IMR-90 (cell line): ENCODE results near the gene SH3BP4. TPM values are rescaled to one million over a fixed set of nuclear protein-coding genes. Genes with fewer than 3 reads are reported as not detected.
A peak's percentile ranks its signal among the peaks of the same experiment; 100 is the strongest.

Experiments
- ATAC-seq: fragments of 200-7000 bp; cut with Tn5 transposase; 2 replicates; pipeline ENCODE4 v1.9.1; 2020; ENCODE audit warnings: low read depth, mild to moderate bottlenecking, moderate library complexity
- BruUV-seq: library from RNA; stranded (reverse); fragments of 400-500 nt; replicated peaks from 2 replicates; lab custom pipeline; 2021; lab: Mats Ljungman, UMichigan
- CTCF ChIA-PET: fragments of 300-600 bp; formaldehyde crosslinking; extraction: SDS; loops from one replicate; lab custom pipeline; 2021; ENCODE audit warnings: antibody characterized with exemption; lab: Yijun Ruan, JAX
- POLR2A ChIA-PET: fragments of 300-600 bp; sonication (Branson Sonifier 250); formaldehyde crosslinking; loops from one replicate; lab custom pipeline; 2022; ENCODE audit warnings: antibody characterized with exemption; ENCODE audit not compliant: unreplicated experiment; lab: Charles Lee
- DNase-seq: peaks from one replicate; pipeline ENCODE4 v3.0.0; 2013
- H2AFZ ChIP-seq: replicated peaks from 2 replicates; pipeline ENCODE3; 2013; ENCODE audit warnings: low read length, mild to moderate bottlenecking; ENCODE audit not compliant: poor library complexity
- H2AK5ac ChIP-seq: 2 replicates; pipeline ENCODE4 v1.6.1; 2013; ENCODE audit warnings: low read depth, low read length, inconsistent platforms
- H2AK9ac ChIP-seq: replicated peaks from 2 replicates; pipeline ENCODE3; 2013; ENCODE audit warnings: mild to moderate bottlenecking, low read depth, low read length, moderate library complexity; ENCODE audit not compliant: poor library complexity
- H2BK120ac ChIP-seq: 2 replicates; pipeline ENCODE4 v1.6.1; 2013; ENCODE audit warnings: low read depth, low read length, inconsistent platforms
- H2BK15ac ChIP-seq: 3 replicates; pipeline ENCODE4 v1.6.1; 2013; ENCODE audit warnings: low read depth, low read length, inconsistent platforms
- H2BK20ac ChIP-seq: 2 replicates; pipeline ENCODE4 v1.6.1; 2013; ENCODE audit warnings: low read depth, mild to moderate bottlenecking, inconsistent platforms, low read length, moderate library complexity
- H2BK5ac ChIP-seq: 2 replicates; pipeline ENCODE4 v1.6.1; 2013; ENCODE audit warnings: mild to moderate bottlenecking, low read depth, low read length, inconsistent platforms; ENCODE audit not compliant: poor library complexity, severe bottlenecking
- H3K14ac ChIP-seq: replicated peaks from 2 replicates; pipeline ENCODE4 v1.6.1; 2013; ENCODE audit warnings: low read depth, low read length, inconsistent platforms
- H3K18ac ChIP-seq: 2 replicates; pipeline ENCODE4 v1.6.1; 2013; ENCODE audit warnings: low read depth, low read length, control low read depth
- H3K23ac ChIP-seq: 2 replicates; pipeline ENCODE4 v1.6.1; 2013; ENCODE audit warnings: low read depth, low read length, inconsistent platforms
- H3K27ac ChIP-seq: 2 replicates; pipeline ENCODE4 v1.5.1; 2013; ENCODE audit warnings: mild to moderate bottlenecking, control low read depth, low read length; ENCODE audit not compliant: insufficient read depth
- H3K27me3 ChIP-seq: 2 replicates; pipeline ENCODE4 v1.6.1; 2013; ENCODE audit warnings: low read length; ENCODE audit not compliant: control insufficient read depth, insufficient read depth
- H3K36me3 ChIP-seq: 2 replicates; pipeline ENCODE4 v1.6.1; 2013; ENCODE audit warnings: low read length, mixed read lengths; ENCODE audit not compliant: control insufficient read depth, insufficient read depth
- H3K4ac ChIP-seq: 2 replicates; pipeline ENCODE4 v1.6.1; 2013; ENCODE audit warnings: low read depth, low read length, inconsistent platforms
- H3K4me1 ChIP-seq: 2 replicates; pipeline ENCODE4 v1.6.1; 2013; ENCODE audit warnings: low read length, mixed read lengths; ENCODE audit not compliant: control insufficient read depth, insufficient read depth
- H3K4me2 ChIP-seq: 2 replicates; pipeline ENCODE4 v1.6.1; 2013; ENCODE audit warnings: low read depth, mild to moderate bottlenecking, control low read depth, low read length, moderate library complexity
- H3K4me3 ChIP-seq: 2 replicates; pipeline ENCODE4 v1.5.1; 2013; ENCODE audit warnings: low read depth, mild to moderate bottlenecking, control low read depth, low read length, moderate library complexity; ENCODE audit not compliant: insufficient read depth
- H3K56ac ChIP-seq: 2 replicates; pipeline ENCODE4 v1.6.1; 2013; ENCODE audit warnings: low read length, inconsistent platforms; ENCODE audit not compliant: insufficient read depth; ENCODE audit errors: extremely low read depth
- H3K79me1 ChIP-seq, 2 experiments: 2 replicates each; pipeline ENCODE4 v1.6.1; 2013; ENCODE audit warnings: low read length in 2 of 2, inconsistent platforms in 1 of 2, low read depth in 1 of 2
- H3K9ac ChIP-seq: 2 replicates; pipeline ENCODE4 v1.6.1; 2013; ENCODE audit warnings: low read depth, low read length, control low read depth
- H3K9me1 ChIP-seq: 2 replicates; pipeline ENCODE4 v1.6.1; 2013; ENCODE audit warnings: low read length, inconsistent platforms; ENCODE audit not compliant: insufficient read depth
- H3K9me3 ChIP-seq: 2 replicates; pipeline ENCODE4 v1.6.1; 2013; ENCODE audit warnings: low read length; ENCODE audit not compliant: control insufficient read depth, insufficient read depth
- H4K20me1 ChIP-seq: 2 replicates; pipeline ENCODE4 v1.6.1; 2013; ENCODE audit warnings: low read length, inconsistent platforms; ENCODE audit not compliant: insufficient read depth
- H4K5ac ChIP-seq: 2 replicates; pipeline ENCODE4 v1.6.1; 2013; ENCODE audit warnings: mild to moderate bottlenecking, low read depth, low read length, control low read depth
- H4K8ac ChIP-seq, 2 experiments: 2 replicates each; pipeline ENCODE4 v1.6.1; 2013; ENCODE audit warnings: low read depth in 2 of 2, low read length in 2 of 2, control low read depth in 1 of 2, inconsistent platforms in 1 of 2
- H4K91ac ChIP-seq: 2 replicates; pipeline ENCODE4 v1.6.1; 2013; ENCODE audit warnings: low read depth, low read length, inconsistent platforms; ENCODE audit not compliant: insufficient read depth
- BHLHE40 ChIP-seq: fragments of 150-350 bp; IDR thresholded peaks from 2 replicates; pipeline ENCODE4 v1.6.1; 2016; ENCODE audit warnings: mild to moderate bottlenecking, low read depth, low read length
- CEBPB ChIP-seq: IDR thresholded peaks from 2 replicates; pipeline ENCODE4 v1.6.1; 2012; ENCODE audit warnings: low read depth, low read length, improper control_type of control experiment
- CHD1 ChIP-seq: IDR thresholded peaks from 2 replicates; pipeline ENCODE4 v1.6.1; 2012; ENCODE audit warnings: low read depth, low read length, improper control_type of control experiment
- FOS ChIP-seq: fragments of 150-350 bp; IDR thresholded peaks from 2 replicates; pipeline ENCODE4 v1.6.1; 2016; ENCODE audit warnings: low read depth, low read length
- MAZ ChIP-seq: IDR thresholded peaks from 2 replicates; pipeline ENCODE4 v1.6.1; 2012; ENCODE audit warnings: low read depth, mild to moderate bottlenecking, low read length, improper control_type of control experiment, moderate library complexity, borderline replicate concordance
- RFX5 ChIP-seq: IDR thresholded peaks from 2 replicates; pipeline ENCODE4 v1.8.0; 2012; ENCODE audit warnings: low read depth, mild to moderate bottlenecking, low read length, moderate library complexity
- WGBS, 2 experiments: methylation state at CpG; one replicate each; pipeline versions ENCODE4 v1.1.5 to v1.1.7; 2013; ENCODE audit warnings: missing lambda C conversion rate in 2 of 2; ENCODE audit not compliant: insufficient read length in 1 of 2; ENCODE audit errors: extremely low coverage in 2 of 2; 5-methylcytosine and 5-hydroxymethylcytosine counted together
- dilution Hi-C: fragments of 300-500 bp; cut with HindIII; formaldehyde crosslinking; loops from one replicate; pipeline ENCODE4 v1.14.3; 2018; ENCODE audit warnings: low sequenced_read_pairs; ENCODE audit not compliant: unreplicated experiment
- in situ Hi-C: fragments of 300-500 bp; cut with MboI; formaldehyde crosslinking; loops from 3 replicates; pipeline ENCODE4 v1.14.3; 2019; ENCODE audit warnings: low sequenced_read_pairs, inconsistent platforms, mixed read lengths
- intact Hi-C: fragments of 100-400 bp; cut with micrococcal nuclease; formaldehyde crosslinking; loops from 2 replicates; pipeline ENCODE4 v1.10.0; 2022
- polyA plus RNA-seq, 3 experiments: library from polyadenylated mRNA; depleted of rRNA; stranded (reverse); fragments of >200 nt; gene quantifications; 2 replicates each; pipeline ENCODE4 v1.2.3, GENCODE V29; 2012; ENCODE audit warnings: low replicate concordance in 1 of 3
- total RNA-seq: library from RNA; depleted of rRNA; stranded (reverse); fragments of >200 nt; gene quantifications from 2 replicates; pipeline ENCODE4 v1.2.3, GENCODE V29; 2012

Gene SH3BP4
- total and polyA plus RNA-seq, 2 of the 4 experiments (the other 2 are of a cell fraction) = 104 to 122 TPM

- Histone ChIP-seq H2BK120ac (0 out of 2 replicates have a peak overlapping the region, but pooled peaks have one; percentile 8), H3K27me3 (no peaks in the 10 kb centered on the region), H2BK5ac (no peak overlapping the region), H2AK9ac (no peak overlapping the region), H3K56ac (no peak overlapping the region), H4K5ac (no peak overlapping the region), H3K79me1 (peaks cover 6 to 88% of the 10 kb centered on the region in 2 experiments), H4K91ac (no peak overlapping the region), H4K8ac (0 out of 4 replicates have a peak overlapping the region, but pooled peaks of 1 of the 2 experiments have one; percentile 17), H3K23ac (no peak overlapping the region), H2BK20ac (no peak overlapping the region), H3K27ac (no peak overlapping the region), H2AFZ (no peak overlapping the region), H3K4me3 (no peak overlapping the region), H3K18ac (no peak overlapping the region), H3K9me1 (peaks cover 74% of the 10 kb centered on the region), H4K20me1 (peaks cover 95% of the 10 kb centered on the region), H3K9ac (no peak overlapping the region), H3K36me3 (peaks cover 45% of the 10 kb centered on the region), H3K9me3 (no peaks in the 10 kb centered on the region), H3K4ac (peak overlapping the region; percentile 31; the same call in 1 of the 2 replicates), H2BK15ac (no peak overlapping the region), H3K4me2 (no peak overlapping the region), H3K4me1 (peaks cover 64% of the 10 kb centered on the region), H3K14ac (peak overlapping the region; percentile 56; the same call in 1 of the 2 replicates), H2AK5ac (peak overlapping the region; percentile 35; the same call in 1 of the 2 replicates)
- ChIA-PET POLR2A (no interaction called here), CTCF (no interaction called here)
- no TSS peak for BruUV-seq
- dilution Hi-C loops (no loop called here), in situ Hi-C loops (no loop called here), intact Hi-C loops (no loop called here)
- no peak for DNase-seq
- TF ChIP-seq CHD1 (no peak), BHLHE40 (no peak), MAZ (no peak), RFX5 (no peak), CEBPB (no peak), FOS (no peak)
- WGBS, 2 experiments = 94% methylated on average over 5 of the region's 10 CpGs; no CpG with 5 or more reads in 1 of the 2 experiments
- ATAC-seq = no peak
Measured at GRCh38 chr2:234992196-234992595, 40.4 kb downstream of the SH3BP4 start.
